Trophoblast cell (in vitro differentiated cells and primary cell): ENCODE results near the gene ADAMTS3.

Source experiments
- DNase-seq, 2 donors: peaks; one replicate each; pipeline ENCODE4 v3.0.0-alpha.2; 2016
- H2AFZ ChIP-seq: 2 replicates; pipeline ENCODE4 v1.6.1; 2013; ENCODE audit warnings: low read length, moderate library complexity, mild to moderate bottlenecking; ENCODE audit not compliant: insufficient read depth, poor library complexity
- H2AK5ac ChIP-seq: 2 replicates; pipeline ENCODE4 v1.6.1; 2013; ENCODE audit warnings: mild to moderate bottlenecking, low read length
- H2BK120ac ChIP-seq: 2 replicates; pipeline ENCODE4 v1.6.1; 2013; ENCODE audit warnings: low read length, mild to moderate bottlenecking, moderate library complexity; ENCODE audit not compliant: insufficient read depth, poor library complexity
- H2BK12ac ChIP-seq: 2 replicates; pipeline ENCODE4 v1.6.1; 2013; ENCODE audit warnings: mild to moderate bottlenecking, low read length, moderate library complexity
- H2BK5ac ChIP-seq: 2 replicates; pipeline ENCODE4 v1.6.1; 2013; ENCODE audit warnings: low read length, low read depth, moderate library complexity, mild to moderate bottlenecking; ENCODE audit not compliant: poor library complexity
- H3K14ac ChIP-seq: 2 replicates; pipeline ENCODE4 v1.6.1; 2013; ENCODE audit warnings: mild to moderate bottlenecking, low read length
- H3K18ac ChIP-seq: 2 replicates; pipeline ENCODE4 v1.6.1; 2013; ENCODE audit warnings: mild to moderate bottlenecking, low read length
- H3K23ac ChIP-seq: 2 replicates; pipeline ENCODE4 v1.6.1; 2013; ENCODE audit warnings: low read length
- H3K27ac ChIP-seq: 2 replicates; pipeline ENCODE4 v1.5.1; 2013; ENCODE audit warnings: low read depth, mild to moderate bottlenecking, inconsistent platforms, low read length, moderate library complexity
- H3K27me3 ChIP-seq: 2 replicates; pipeline ENCODE4 v1.6.1; 2013; ENCODE audit warnings: inconsistent platforms, mild to moderate bottlenecking, low read length, moderate library complexity; ENCODE audit not compliant: insufficient read depth
- H3K36me3 ChIP-seq, 2 experiments: 1 replicate in 1 of 2; 2 replicates in 1 of 2; pipeline ENCODE4 v1.6.1; 2013; ENCODE audit warnings: low read length in 2 of 2, mild to moderate bottlenecking in 2 of 2, moderate library complexity in 1 of 2; ENCODE audit not compliant: insufficient read depth in 2 of 2, control insufficient read depth in 1 of 2
- H3K4ac ChIP-seq: 2 replicates; pipeline ENCODE4 v1.6.1; 2013; ENCODE audit warnings: low read depth, mild to moderate bottlenecking, low read length, moderate library complexity
- H3K4me1 ChIP-seq, 2 experiments: 1 replicate in 1 of 2; 2 replicates in 1 of 2; pipeline ENCODE4 v1.6.1; 2013; ENCODE audit warnings: low read length in 2 of 2, mild to moderate bottlenecking in 2 of 2, moderate library complexity in 1 of 2; ENCODE audit not compliant: insufficient read depth in 2 of 2, control insufficient read depth in 1 of 2
- H3K4me2 ChIP-seq: 2 replicates; pipeline ENCODE4 v1.6.1; 2013; ENCODE audit warnings: inconsistent platforms, mild to moderate bottlenecking, low read length, moderate library complexity
- H3K4me3 ChIP-seq: 2 replicates; pipeline ENCODE4 v1.5.1; 2013; ENCODE audit warnings: mild to moderate bottlenecking, low read depth, low read length, inconsistent platforms
- H3K79me1 ChIP-seq: one replicate; pipeline ENCODE4 v1.6.1; 2013; ENCODE audit warnings: low read length
- H3K79me2 ChIP-seq: 2 replicates; pipeline ENCODE4 v1.6.1; 2013; ENCODE audit warnings: low read length, mild to moderate bottlenecking; ENCODE audit not compliant: control insufficient read depth, insufficient read depth, poor library complexity
- H3K9ac ChIP-seq: 2 replicates; pipeline ENCODE4 v1.6.1; 2013; ENCODE audit warnings: mild to moderate bottlenecking, low read length
- H3K9me3 ChIP-seq: 2 replicates; pipeline ENCODE4 v1.6.1; 2013; ENCODE audit warnings: low read depth, mild to moderate bottlenecking, control low read depth, inconsistent platforms, low read length; ENCODE audit not compliant: insufficient read depth
- H4K12ac ChIP-seq: 2 replicates; pipeline ENCODE4 v1.6.1; 2013; ENCODE audit warnings: low read depth, mild to moderate bottlenecking, low read length, moderate library complexity
- H4K8ac ChIP-seq: 2 replicates; pipeline ENCODE4 v1.6.1; 2013; ENCODE audit warnings: low read depth, mild to moderate bottlenecking, low read length, moderate library complexity
- H4K91ac ChIP-seq: one replicate; pipeline ENCODE4 v1.6.1; 2013; ENCODE audit warnings: low read depth, mild to moderate bottlenecking, low read length, moderate library complexity
- WGBS: extraction: QIAGEN DNeasy Blood & Tissue Kit; methylation state at CpG from one replicate; pipeline ENCODE4 v1.1.7; 2013; ENCODE audit warnings: missing lambda C conversion rate; ENCODE audit not compliant: insufficient read length, insufficient coverage; ENCODE audit errors: extremely low coverage; 5-methylcytosine and 5-hydroxymethylcytosine counted together

The ADAMTS3 gene

GRCh38 chr4:72352711-72353110, 216.3 kb downstream of the ADAMTS3 start:
- no peaks in the 10 kb centered on the region for H3K79me2 ChIP-seq
- no peak overlapping the region for H3K18ac ChIP-seq
- H4K12ac ChIP-seq = no peak overlapping the region
- H3K27ac ChIP-seq = no peak overlapping the region
- WGBS = no CpG with 5 or more reads among the region's 4 CpGs
- H3K36me3 ChIP-seq = no peaks in the 10 kb centered on the region
- H3K4ac ChIP-seq = no peak overlapping the region
- no peak overlapping the region for H4K8ac ChIP-seq
- no peak overlapping the region for H3K14ac ChIP-seq
- no peaks in the 10 kb centered on the region for H3K79me1 ChIP-seq
- no peak overlapping the region for H2AK5ac ChIP-seq
- H2BK120ac ChIP-seq = no peak overlapping the region
- H3K4me3 ChIP-seq = no peak overlapping the region
- no peaks in the 10 kb centered on the region for H3K4me1 ChIP-seq
- H3K23ac ChIP-seq = no peak overlapping the region
- peak; percentile 55 to 93 for DNase-seq
- H2AFZ ChIP-seq = no peak overlapping the region
- H3K9ac ChIP-seq = no peak overlapping the region
- H4K91ac ChIP-seq = no peak overlapping the region
- H2BK5ac ChIP-seq = no peak overlapping the region
- H3K9me3 ChIP-seq = no peaks in the 10 kb centered on the region
- H2BK12ac ChIP-seq = no peak overlapping the region
- H3K4me2 ChIP-seq = no peak overlapping the region
- no peaks in the 10 kb centered on the region for H3K27me3 ChIP-seq

- Histone ChIP-seq H3K27ac (no peak overlapping the region), H3K18ac (no peak overlapping the region), H3K4me1 (no peaks in the 10 kb centered on the region), H3K79me2 (no peaks in the 10 kb centered on the region), H3K4me2 (no peak overlapping the region), H4K8ac (no peak overlapping the region), H4K91ac (no peak overlapping the region), H4K12ac (no peak overlapping the region), H2BK5ac (no peak overlapping the region), H2BK120ac (no peak overlapping the region), H3K9ac (no peak overlapping the region), H3K14ac (no peak overlapping the region), H3K79me1 (no peaks in the 10 kb centered on the region), H3K36me3 (no peaks in the 10 kb centered on the region), H2BK12ac (no peak overlapping the region), H2AK5ac (no peak overlapping the region), H3K4me3 (no peak overlapping the region), H3K23ac (no peak overlapping the region), H3K27me3 (no peaks in the 10 kb centered on the region), H3K4ac (no peak overlapping the region), H2AFZ (no peak overlapping the region), H3K9me3 (no peaks in the 10 kb centered on the region)
- WGBS = no CpG with 5 or more reads among the region's 2 CpGs
- no peak for DNase-seq
Measured at GRCh38 chr4:72351521-72351920, 217.5 kb downstream of the ADAMTS3 start.

GRCh38 chr4:72348701-72349100, 220.3 kb downstream of the ADAMTS3 start:
- Histone ChIP-seq H3K27ac (no peak overlapping the region), H3K14ac (no peak overlapping the region), H4K12ac (no peak overlapping the region), H3K79me1 (no peaks in the 10 kb centered on the region), H2AK5ac (no peak overlapping the region), H3K23ac (no peak overlapping the region), H3K27me3 (no peaks in the 10 kb centered on the region), H4K91ac (no peak overlapping the region), H3K9ac (no peak overlapping the region), H4K8ac (no peak overlapping the region), H3K4me2 (no peak overlapping the region), H3K4ac (no peak overlapping the region), H3K36me3 (no peaks in the 10 kb centered on the region), H2BK120ac (no peak overlapping the region), H3K9me3 (no peaks in the 10 kb centered on the region), H3K4me1 (no peaks in the 10 kb centered on the region), H3K4me3 (no peak overlapping the region), H2AFZ (no peak overlapping the region), H2BK5ac (no peak overlapping the region), H3K18ac (no peak overlapping the region), H3K79me2 (no peaks in the 10 kb centered on the region), H2BK12ac (no peak overlapping the region)
- no peak for DNase-seq

GRCh38 chr4:72344418-72344817, 224.6 kb downstream of the ADAMTS3 start:
- no peak overlapping the region for H4K91ac ChIP-seq
- H4K12ac ChIP-seq = no peak overlapping the region
- H3K4me3 ChIP-seq = no peak overlapping the region
- H3K9ac ChIP-seq = no peak overlapping the region
- H4K8ac ChIP-seq = no peak overlapping the region
- no peak overlapping the region for H2AFZ ChIP-seq
- no peak overlapping the region for H2AK5ac ChIP-seq
- no peak overlapping the region for H3K18ac ChIP-seq
- no peak overlapping the region for H3K14ac ChIP-seq
- H2BK12ac ChIP-seq = no peak overlapping the region
- H3K9me3 ChIP-seq = no peaks in the 10 kb centered on the region
- H3K27ac ChIP-seq = no peak overlapping the region
- H3K79me1 ChIP-seq = no peaks in the 10 kb centered on the region
- H3K4me1 ChIP-seq = no peaks in the 10 kb centered on the region
- H2BK5ac ChIP-seq = no peak overlapping the region
- DNase-seq = no peak
- H3K4ac ChIP-seq = no peak overlapping the region
- no peaks in the 10 kb centered on the region for H3K27me3 ChIP-seq
- H3K4me2 ChIP-seq = no peak overlapping the region
- H3K36me3 ChIP-seq = no peaks in the 10 kb centered on the region
- no peak overlapping the region for H2BK120ac ChIP-seq
- no peak overlapping the region for H3K23ac ChIP-seq
- no peaks in the 10 kb centered on the region for H3K79me2 ChIP-seq

DNA sequence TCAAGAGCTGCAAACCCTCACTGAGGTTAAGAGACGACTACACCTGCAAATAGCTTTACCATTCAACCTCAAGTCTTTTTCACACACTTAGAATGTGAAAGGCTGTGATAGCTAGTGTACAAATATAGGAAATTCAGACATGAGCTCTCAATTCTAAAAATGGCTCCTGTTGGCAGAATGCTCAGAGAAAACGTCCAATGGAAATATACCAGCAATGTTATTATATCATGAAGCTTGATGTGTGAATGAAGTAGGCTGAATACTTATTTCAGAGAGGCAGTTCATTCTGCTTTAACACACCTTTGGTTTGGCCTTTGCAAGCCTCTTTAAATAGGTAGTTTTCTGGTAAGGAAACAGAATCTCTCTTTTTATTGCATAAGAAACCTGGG, 227.6 kb downstream of the ADAMTS3 start:
- Histone ChIP-seq H4K12ac (no peak overlapping the region), H3K79me1 (no peaks in the 10 kb centered on the region), H2BK120ac (no peak overlapping the region), H3K27me3 (no peaks in the 10 kb centered on the region), H3K4me2 (no peak overlapping the region), H2BK12ac (no peak overlapping the region), H3K4ac (no peak overlapping the region), H3K4me3 (no peak overlapping the region), H2BK5ac (no peak overlapping the region), H4K91ac (no peak overlapping the region), H4K8ac (no peak overlapping the region), H3K4me1 (no peaks in the 10 kb centered on the region), H3K36me3 (no peaks in the 10 kb centered on the region), H3K9me3 (no peaks in the 10 kb centered on the region), H3K18ac (no peak overlapping the region), H3K27ac (no peak overlapping the region), H3K9ac (no peak overlapping the region), H2AK5ac (no peak overlapping the region), H3K79me2 (no peaks in the 10 kb centered on the region), H3K14ac (no peak overlapping the region), H2AFZ (no peak overlapping the region), H3K23ac (no peak overlapping the region)
- no peak for DNase-seq
- WGBS = no CpG with 5 or more reads among the region's 2 CpGs
